Raji (cell line): ENCODE measurements around the gene SV2C.

Experiments used
- POLR2A ChIP-seq: IDR thresholded peaks from 2 replicates; pipeline ENCODE4 v1.6.1; 2011; ENCODE audit warnings: low read depth, low read length, control low read depth; ENCODE audit not compliant: insufficient read depth

SV2C gene

DNA sequence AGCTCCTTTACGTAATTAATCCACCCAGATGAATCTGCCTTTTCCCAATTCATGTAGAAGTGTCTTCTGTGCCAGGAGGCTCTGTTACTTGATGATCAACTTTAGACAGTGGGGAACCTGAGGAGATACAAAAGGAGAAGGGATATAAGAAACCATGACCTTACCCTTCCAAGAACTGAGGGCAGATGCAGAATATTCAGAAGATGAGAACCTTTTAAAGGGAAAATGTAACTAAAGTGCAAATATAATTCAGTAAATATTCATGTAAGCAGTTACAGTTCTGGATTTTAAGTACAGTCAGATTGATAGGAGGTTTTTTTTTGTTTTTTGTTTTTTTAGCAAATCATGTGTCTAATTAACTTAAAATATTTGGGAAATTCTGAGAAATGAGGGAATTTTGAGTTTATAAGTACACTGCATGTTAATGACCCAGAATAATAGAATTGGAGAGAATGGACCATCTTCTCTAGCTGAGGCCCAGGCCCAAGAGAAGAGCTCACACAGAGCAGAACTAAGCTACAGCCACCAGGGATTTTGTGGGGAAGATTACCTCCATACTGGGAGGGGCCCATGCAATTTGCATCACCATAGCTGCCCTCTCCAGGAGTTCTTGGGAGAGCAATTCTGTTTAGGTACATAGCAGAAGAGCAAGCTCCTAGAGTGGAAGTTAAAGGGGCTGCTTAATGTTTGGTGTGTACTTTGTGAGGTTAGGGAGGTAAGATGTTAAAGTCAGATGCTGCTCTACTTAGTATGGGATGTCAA, 61.5 kb downstream of the SV2C start:
- no peak for TF ChIP-seq POLR2A

GRCh38 chr5:76145945-76146344, 62.8 kb downstream of the SV2C start:
- TF ChIP-seq POLR2A: no peak

GRCh38 chr5:76149636-76150035, 66.5 kb downstream of the SV2C start:
- TF ChIP-seq POLR2A: no peak

DNA sequence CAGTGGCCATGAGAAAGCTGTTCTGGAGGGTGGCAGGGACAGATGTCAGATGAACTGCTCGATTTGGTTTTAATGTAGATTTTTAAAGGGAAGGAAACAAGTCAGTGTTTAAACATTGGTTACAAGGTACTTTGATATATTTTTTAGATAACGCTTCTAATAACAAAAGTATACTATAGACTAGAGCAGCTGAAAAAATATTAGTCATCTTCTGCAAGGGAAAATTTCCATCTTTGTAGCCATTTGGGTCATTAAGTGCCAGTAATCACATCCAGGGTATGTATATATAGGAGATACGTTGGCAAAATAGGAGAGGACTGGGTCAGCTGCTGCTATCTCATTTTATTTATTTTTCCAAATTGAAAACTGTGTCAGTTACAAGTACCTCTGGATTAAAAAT, 69.0 kb downstream of the SV2C start:
- TF ChIP-seq POLR2A: no peak

- no peak for TF ChIP-seq POLR2A
Measured at GRCh38 chr5:76152700-76153099, 69.5 kb downstream of the SV2C start.

DNA sequence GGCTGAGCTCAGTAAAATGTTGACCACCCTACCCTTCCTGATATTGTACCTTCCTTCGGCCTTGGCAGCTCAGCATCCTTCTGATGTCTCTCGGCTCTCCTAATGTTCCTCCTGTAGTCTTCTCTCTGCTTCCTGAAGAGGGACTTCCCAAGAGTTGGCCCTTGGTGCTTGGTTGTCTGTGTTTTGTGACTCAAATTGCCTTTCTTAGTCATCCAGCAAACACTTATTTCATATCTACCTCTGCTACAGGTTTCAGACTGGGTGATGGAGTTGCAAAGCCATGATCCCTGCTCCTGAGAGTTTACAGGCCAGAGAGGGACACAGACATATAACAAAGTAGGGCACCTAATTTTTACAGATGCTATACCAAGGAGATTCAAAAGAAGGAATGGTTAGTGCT, 70.1 kb downstream of the SV2C start:
- TF ChIP-seq POLR2A: no peak

- no peak for TF ChIP-seq POLR2A
Measured at GRCh38 chr5:76154009-76154690, 71.0 kb downstream of the SV2C start.

- no peak for TF ChIP-seq POLR2A
Measured at GRCh38 chr5:76155536-76155935, 72.4 kb downstream of the SV2C start.

GRCh38 chr5:76162335-76162734, 79.2 kb downstream of the SV2C start:
- no peak for TF ChIP-seq POLR2A

GRCh38 chr5:76163111-76163628, 80.0 kb downstream of the SV2C start:
- no peak for TF ChIP-seq POLR2A

- TF ChIP-seq POLR2A: no peak
Measured at GRCh38 chr5:76165029-76165428, 81.8 kb downstream of the SV2C start.

DNA sequence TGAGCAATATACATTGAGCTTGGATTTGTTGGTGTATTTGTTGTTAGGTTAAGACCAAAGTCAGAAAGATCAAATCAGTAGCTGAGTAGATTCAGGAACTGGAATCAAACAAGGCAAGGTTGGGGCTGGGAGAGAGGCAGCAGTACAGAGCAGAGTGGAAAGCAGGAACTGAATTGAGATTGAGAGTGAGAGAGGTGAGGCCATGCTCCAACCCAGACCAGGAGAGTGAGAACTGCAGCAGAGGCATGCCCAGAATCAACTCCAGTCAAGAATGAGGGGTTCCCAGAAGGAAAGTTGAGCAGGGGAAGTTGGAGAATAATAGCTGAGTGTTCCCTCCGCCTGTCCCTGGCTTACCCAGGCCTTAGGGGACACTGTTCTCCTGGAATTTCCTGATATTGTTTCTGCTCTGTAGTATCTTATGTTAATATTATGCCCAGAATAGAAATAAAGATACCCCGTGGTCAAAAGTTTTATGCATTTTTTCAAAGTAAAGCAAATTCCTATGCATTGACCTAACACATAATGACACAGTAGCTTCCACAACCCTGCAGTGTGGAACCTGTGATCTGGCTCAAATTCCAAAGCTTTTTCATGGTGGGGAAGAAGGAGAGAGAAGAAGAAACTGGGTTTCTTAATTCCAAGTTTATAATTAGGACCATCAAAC, 82.7 kb downstream of the SV2C start:
- TF ChIP-seq POLR2A: no peak

- no peak for TF ChIP-seq POLR2A
Measured at GRCh38 chr5:76166886-76167576, 83.8 kb downstream of the SV2C start.

DNA sequence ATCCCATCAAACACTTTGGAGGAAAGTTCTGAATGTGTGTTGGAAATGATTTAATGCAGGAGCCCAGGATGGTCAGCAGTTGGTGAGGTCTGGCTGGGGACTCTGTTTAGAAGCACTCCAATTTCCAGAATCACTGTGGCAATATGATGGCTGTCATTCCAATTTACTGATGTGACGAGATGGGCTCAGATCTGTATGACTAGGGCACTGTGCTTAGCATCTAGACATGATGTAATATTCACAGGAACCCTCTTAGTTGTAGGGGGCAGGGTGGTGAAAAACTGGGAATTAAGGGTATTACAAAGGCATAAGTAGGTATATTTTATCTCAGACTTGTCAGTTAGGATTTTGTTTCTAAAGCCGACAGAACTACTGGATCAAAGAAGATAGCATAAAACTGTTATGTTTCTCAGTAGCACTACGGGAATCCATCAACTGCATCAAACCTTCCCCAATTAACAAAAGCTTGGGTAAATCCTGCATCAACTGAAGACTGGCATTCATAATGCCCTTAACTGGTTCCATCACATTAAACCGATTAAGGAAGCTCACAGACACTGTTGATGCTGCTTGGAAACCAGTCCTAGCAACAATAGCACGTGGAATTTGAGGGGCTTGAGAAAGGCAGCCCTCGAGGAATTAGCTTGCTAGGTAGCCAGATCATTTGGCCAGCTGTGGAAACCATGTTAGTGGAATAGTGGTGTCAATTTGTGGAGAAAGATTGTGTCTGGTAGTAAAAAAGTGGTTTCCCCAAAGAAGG, 86.1 kb downstream of the SV2C start:
- TF ChIP-seq POLR2A: no peak

GRCh38 chr5:76174101-76174500, 90.9 kb downstream of the SV2C start:
- TF ChIP-seq POLR2A: no peak

GRCh38 chr5:76175051-76175666, 92.0 kb downstream of the SV2C start:
- no peak for TF ChIP-seq POLR2A
